Measurements from ENCODE around the gene GPX6.
"Not testable (repeated sequence)": the region's sequence is repeated elsewhere in the genome, so short reads cannot be mapped to it uniquely, and the experiment has no call there.

The GPX6 gene

GRCh38 chr6:28480253-28480932 lies 35.2 kb downstream of the GPX6 start:
- no peak for DNase-seq (ENCODE audit: low read depth)

GRCh38 chr6:28478518-28478917 lies 37.1 kb downstream of the GPX6 start:
- DNase-seq (ENCODE audit: low read depth), result no peak

GRCh38 chr6:28474441-28475219 lies 41.0 kb downstream of the GPX6 start:
- no peak for DNase-seq (ENCODE audit: low read depth)

GRCh38 chr6:28469153-28469745 lies 46.3 kb downstream of the GPX6 start:
- DNase-seq (ENCODE audit: low read depth), result not testable (repeated sequence)

- DNase-seq (ENCODE audit: low read depth), result no peak
Measured at GRCh38 chr6:28468056-28468455, 47.5 kb downstream of the GPX6 start.

DNA sequence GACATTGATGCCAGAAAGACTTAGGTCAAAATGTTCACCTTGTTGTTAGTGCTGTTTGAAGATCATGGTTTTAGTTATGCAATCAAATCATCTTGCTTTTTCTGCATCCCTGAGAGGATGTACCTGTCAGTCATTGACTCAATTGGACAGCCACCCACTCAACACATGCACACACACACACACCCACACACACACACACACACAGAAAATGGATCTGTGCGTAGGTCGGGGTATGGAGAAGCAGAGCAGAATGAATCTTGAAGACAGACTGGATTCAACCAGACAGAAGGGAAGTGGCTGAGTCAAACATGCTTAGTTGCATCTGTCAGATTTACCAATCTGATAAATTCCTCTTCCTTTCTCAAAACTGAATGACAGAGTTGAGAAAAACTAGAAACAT lies 53.2 kb downstream of the GPX6 start:
- no peak for DNase-seq (ENCODE audit: low read depth)

GRCh38 chr6:28458568-28458967 lies 57.0 kb downstream of the GPX6 start:
- DNase-seq (ENCODE audit: low read depth), result no peak

Data from T follicular helper cell (primary cell).